Measurements from ENCODE around the gene MYH7B. TPM values are rescaled to one million over a fixed set of nuclear protein-coding genes. Genes with fewer than 3 reads are reported as not detected.

The MYH7B gene
- total RNA-seq, 1 donor from 2014 or later, result 1.2 TPM

DNA sequence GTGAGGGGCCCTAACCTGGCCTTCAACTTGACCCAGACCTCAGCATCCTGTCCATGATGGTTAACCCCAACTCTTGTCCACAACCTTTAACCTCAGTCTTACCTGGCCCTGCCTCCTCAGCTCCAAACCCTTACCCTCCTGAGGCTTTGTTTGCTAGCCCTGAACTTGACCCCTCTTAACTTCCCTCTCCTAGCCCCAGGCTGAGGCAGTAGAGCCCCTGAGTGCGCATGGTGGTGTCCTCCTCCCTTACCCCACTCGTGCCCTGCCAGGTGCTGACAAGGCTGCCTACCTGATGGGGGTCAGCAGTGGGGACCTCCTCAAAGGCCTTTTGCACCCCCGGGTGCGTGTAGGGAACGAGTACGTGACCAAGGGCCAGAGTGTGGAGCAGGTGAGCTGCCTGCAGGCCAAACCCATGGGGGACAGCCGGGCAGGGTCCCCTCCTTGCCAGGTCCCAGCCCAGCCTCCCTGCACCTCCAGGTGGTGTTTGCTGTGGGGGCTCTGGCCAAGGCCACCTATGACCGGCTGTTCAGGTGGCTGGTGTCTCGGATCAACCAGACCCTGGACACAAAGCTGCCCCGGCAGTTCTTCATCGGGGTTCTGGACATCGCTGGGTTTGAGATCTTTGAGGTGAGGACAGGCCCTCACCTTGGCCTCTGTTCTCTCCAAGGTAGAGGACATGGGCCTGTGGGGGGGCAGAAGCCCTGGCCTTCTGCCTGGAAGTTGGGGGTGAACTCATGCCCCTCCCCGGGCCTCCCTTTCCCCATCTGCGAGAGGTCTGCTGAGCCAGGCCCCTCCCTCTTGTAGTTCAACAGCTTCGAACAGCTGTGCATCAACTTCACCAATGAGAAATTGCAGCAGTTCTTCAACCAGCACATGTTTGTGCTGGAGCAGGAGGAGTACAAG, 31.9 kb downstream of the MYH7B start:
- no peak overlapping the region for H3K4me3 Mint-ChIP-seq (ENCODE audit: low read depth)
- no peak for DNase-seq (ENCODE audit: low spot score, unreplicated experiment)
- H3K27me3 Mint-ChIP-seq, result peaks cover 29% of the 10 kb centered on the region
- peaks cover 17% of the 10 kb centered on the region for H3K4me1 Mint-ChIP-seq (ENCODE audit: low read depth)
- peaks cover 3% of the 10 kb centered on the region for H3K36me3 Mint-ChIP-seq (ENCODE audit: insufficient read depth)
- TF ChIP-seq, protein P1, sequence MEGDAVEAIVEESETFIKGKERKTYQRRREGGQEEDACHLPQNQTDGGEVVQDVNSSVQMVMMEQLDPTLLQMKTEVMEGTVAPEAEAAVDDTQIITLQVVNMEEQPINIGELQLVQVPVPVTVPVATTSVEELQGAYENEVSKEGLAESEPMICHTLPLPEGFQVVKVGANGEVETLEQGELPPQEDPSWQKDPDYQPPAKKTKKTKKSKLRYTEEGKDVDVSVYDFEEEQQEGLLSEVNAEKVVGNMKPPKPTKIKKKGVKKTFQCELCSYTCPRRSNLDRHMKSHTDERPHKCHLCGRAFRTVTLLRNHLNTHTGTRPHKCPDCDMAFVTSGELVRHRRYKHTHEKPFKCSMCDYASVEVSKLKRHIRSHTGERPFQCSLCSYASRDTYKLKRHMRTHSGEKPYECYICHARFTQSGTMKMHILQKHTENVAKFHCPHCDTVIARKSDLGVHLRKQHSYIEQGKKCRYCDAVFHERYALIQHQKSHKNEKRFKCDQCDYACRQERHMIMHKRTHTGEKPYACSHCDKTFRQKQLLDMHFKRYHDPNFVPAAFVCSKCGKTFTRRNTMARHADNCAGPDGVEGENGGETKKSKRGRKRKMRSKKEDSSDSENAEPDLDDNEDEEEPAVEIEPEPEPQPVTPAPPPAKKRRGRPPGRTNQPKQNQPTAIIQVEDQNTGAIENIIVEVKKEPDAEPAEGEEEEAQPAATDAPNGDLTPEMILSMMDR (IDR thresholded peaks at IDR 0.05; ENCODE audit: unreplicated experiment), result no peak
- peak overlapping the region; percentile 76 for H3K27ac Mint-ChIP-seq
- no peaks in the 10 kb centered on the region for H3K9me3 Mint-ChIP-seq (ENCODE audit: low read depth)

DNA sequence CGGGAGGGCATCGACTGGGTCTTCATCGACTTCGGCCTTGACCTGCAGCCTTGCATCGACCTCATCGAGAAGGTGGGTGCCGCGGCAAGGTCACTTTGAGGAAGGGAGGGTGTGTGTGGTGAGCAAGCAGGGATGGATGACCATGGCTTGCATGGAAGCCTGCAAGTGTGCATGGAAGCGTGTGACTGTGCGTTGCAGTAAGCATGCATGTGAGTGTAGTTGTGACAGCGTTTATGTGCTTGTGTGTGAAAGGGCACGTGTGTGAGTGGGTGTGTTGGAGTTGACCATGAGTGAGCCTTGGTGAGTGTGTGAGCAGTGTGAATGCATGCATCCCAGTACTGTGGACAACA, 32.5 kb downstream of the MYH7B start:
- DNase-seq (ENCODE audit: low spot score, unreplicated experiment), result no peak
- Mint-ChIP-seq H3K4me3 (ENCODE audit: low read depth) (no peak overlapping the region), H3K9me3 (ENCODE audit: low read depth) (no peaks in the 10 kb centered on the region), H3K27ac (peak overlapping the region; percentile 76), H3K27me3 (peaks cover 24% of the 10 kb centered on the region), H3K4me1 (ENCODE audit: low read depth) (peaks cover 17% of the 10 kb centered on the region), H3K36me3 (ENCODE audit: insufficient read depth) (peaks cover 3% of the 10 kb centered on the region)
- TF ChIP-seq, protein P1 (IDR thresholded peaks at IDR 0.05; ENCODE audit: unreplicated experiment), result no peak

DNA sequence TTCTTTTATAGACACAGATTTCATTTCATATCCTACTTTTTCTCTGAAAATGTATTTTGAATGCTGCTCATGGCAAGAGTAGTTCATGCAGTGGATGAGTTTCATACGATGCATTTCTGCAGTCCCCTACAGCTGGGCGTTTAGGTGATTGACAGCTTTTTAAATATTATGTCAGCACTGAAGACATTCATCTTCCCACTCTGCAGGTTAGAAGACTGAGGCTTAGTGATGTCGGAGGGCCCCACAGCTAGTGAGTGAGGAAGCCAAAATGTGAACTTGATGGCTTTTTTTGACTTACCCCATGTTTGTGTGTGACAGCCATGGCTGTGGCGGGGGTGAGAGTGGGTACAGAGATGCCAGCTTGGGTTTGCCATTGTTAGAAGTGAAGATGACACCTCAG, 33.5 kb downstream of the MYH7B start:
- Mint-ChIP-seq H3K36me3 (ENCODE audit: insufficient read depth) (peaks cover 3% of the 10 kb centered on the region), H3K4me3 (ENCODE audit: low read depth) (no peak overlapping the region), H3K9me3 (ENCODE audit: low read depth) (no peaks in the 10 kb centered on the region), H3K4me1 (ENCODE audit: low read depth) (peaks cover 11% of the 10 kb centered on the region), H3K27ac (peak overlapping the region; percentile 13), H3K27me3 (peaks cover 16% of the 10 kb centered on the region)
- TF ChIP-seq, protein P1 (IDR thresholded peaks at IDR 0.05; ENCODE audit: unreplicated experiment), result no peak
- DNase-seq (ENCODE audit: low spot score, unreplicated experiment), result no peak

DNA sequence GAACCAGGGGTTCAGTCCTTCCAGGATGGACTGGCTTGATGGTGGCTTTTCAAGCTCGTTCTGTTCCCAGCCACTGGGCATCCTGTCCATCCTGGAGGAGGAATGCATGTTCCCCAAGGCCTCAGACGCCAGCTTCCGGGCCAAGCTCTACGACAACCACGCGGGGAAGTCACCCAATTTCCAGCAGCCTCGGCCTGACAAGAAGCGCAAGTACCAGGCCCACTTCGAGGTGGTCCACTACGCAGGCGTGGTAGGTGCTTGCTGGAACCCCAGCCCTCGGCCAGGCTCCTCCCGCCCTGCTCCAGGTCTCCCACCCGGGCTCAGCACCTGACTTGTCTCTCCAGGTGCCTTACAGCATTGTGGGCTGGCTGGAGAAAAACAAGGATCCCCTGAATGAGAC, 34.0 kb downstream of the MYH7B start:
- Mint-ChIP-seq H3K36me3 (ENCODE audit: insufficient read depth) (peaks cover 6% of the 10 kb centered on the region), H3K4me3 (ENCODE audit: low read depth) (no peak overlapping the region), H3K9me3 (ENCODE audit: low read depth) (no peaks in the 10 kb centered on the region), H3K27me3 (peaks cover 15% of the 10 kb centered on the region), H3K4me1 (ENCODE audit: low read depth) (peaks cover 10% of the 10 kb centered on the region), H3K27ac (no peak overlapping the region)
- TF ChIP-seq, protein P1 (IDR thresholded peaks at IDR 0.05; ENCODE audit: unreplicated experiment), result no peak
- DNase-seq (ENCODE audit: low spot score, unreplicated experiment), result no peak

DNA sequence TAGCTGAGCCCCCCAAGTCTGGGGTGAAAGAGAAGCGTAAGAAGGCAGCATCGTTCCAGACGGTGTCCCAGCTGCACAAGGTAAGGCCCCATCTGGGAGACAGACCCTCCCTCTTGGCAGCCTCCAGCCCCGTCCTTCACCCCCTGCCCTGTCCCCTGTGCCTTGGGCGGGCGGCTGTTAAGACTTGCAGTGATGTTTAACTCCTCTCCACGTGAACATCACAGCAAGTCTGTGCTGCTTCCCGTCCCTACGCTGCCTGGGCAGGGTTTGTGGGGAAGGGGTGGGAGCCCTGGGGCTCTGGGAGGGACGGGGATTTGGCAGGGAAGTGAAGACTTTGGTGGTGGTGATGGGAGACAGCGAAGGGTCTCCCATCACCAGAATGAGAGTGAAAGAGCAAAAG, 34.6 kb downstream of the MYH7B start:
- no peak overlapping the region for H3K4me3 Mint-ChIP-seq (ENCODE audit: low read depth)
- H3K27ac Mint-ChIP-seq, result no peak overlapping the region
- H3K36me3 Mint-ChIP-seq (ENCODE audit: insufficient read depth), result peaks cover 9% of the 10 kb centered on the region
- H3K4me1 Mint-ChIP-seq (ENCODE audit: low read depth), result peaks cover 8% of the 10 kb centered on the region
- TF ChIP-seq, protein P1 (IDR thresholded peaks at IDR 0.05; ENCODE audit: unreplicated experiment), result no peak
- H3K9me3 Mint-ChIP-seq (ENCODE audit: low read depth), result no peaks in the 10 kb centered on the region
- no peak for DNase-seq (ENCODE audit: low spot score, unreplicated experiment)
- H3K27me3 Mint-ChIP-seq, result peaks cover 12% of the 10 kb centered on the region
